Sigmoid colon (tissue), 7 donors: ENCODE measurements around the gene CUEDC1. TPM values are rescaled to one million over a fixed set of nuclear protein-coding genes. Genes with fewer than 3 reads are reported as not detected.

Source experiments
- DNase-seq: peaks from one replicate; pipeline ENCODE4 v3.0.0-alpha.2; 2019
- H3K27ac ChIP-seq, 4 donors: fragments of 200-600 bp; sonication (generic); one replicate each; pipeline ENCODE4 v1.5.1; 2016 to 2019; ENCODE audit warnings: mild to moderate bottlenecking in 1 of 4
- H3K27me3 ChIP-seq, 3 donors: fragments of 200-600 bp; sonication (generic); one replicate each; pipeline ENCODE4 v1.5.1; 2019; ENCODE audit warnings: mild to moderate bottlenecking in 1 of 3
- H3K36me3 ChIP-seq, 4 donors: fragments of 200-600 bp; sonication (generic); one replicate each; pipeline ENCODE4 v1.5.1; 2016 to 2019
- H3K4me1 ChIP-seq, 4 donors: fragments of 200-600 bp; sonication (generic); one replicate each; pipeline ENCODE4 v1.5.1; 2017 to 2019
- H3K4me3 ChIP-seq, 4 donors: fragments of 200-600 bp; sonication (generic); one replicate each; pipeline ENCODE4 v1.5.1; 2017 to 2019; ENCODE audit warnings: mild to moderate bottlenecking in 2 of 4, moderate library complexity in 1 of 4
- H3K9me3 ChIP-seq, 4 donors: fragments of 200-600 bp in 3 of 4; sonication (generic) in 3 of 4; one replicate each; pipeline versions ENCODE4 v1.5.1 to v1.6.1; 2013 to 2019
- CTCF ChIP-seq, 4 experiments: fragments of 450-650 bp in 3 of 4; fragments of 200-600 bp in 1 of 4; IDR thresholded peaks; one replicate each; pipeline ENCODE4 v1.5.1; 2016 to 2019; ENCODE audit warnings: antibody characterized with exemption in 4 of 4, mild to moderate bottlenecking in 3 of 4, moderate library complexity in 2 of 4
- EP300 ChIP-seq, 4 donors: sonication (generic); formaldehyde crosslinking; IDR thresholded peaks; one replicate each; pipeline ENCODE4 v1.6.1; 2017; ENCODE audit warnings: antibody characterized with exemption in 4 of 4
- POLR2A ChIP-seq, 2 donors: fragments of 450-650 bp; IDR thresholded peaks; one replicate each; pipeline ENCODE4 v1.6.1; 2016; ENCODE audit warnings: antibody characterized with exemption in 2 of 2, mild to moderate bottlenecking in 2 of 2, moderate library complexity in 2 of 2
- POLR2AphosphoS5 ChIP-seq, 4 donors: sonication (generic); formaldehyde crosslinking; IDR thresholded peaks; one replicate each; pipeline ENCODE4 v1.6.1; 2017; ENCODE audit warnings: antibody characterized with exemption in 4 of 4
- WGBS, 2 donors: extraction: QIAGEN DNeasy Blood & Tissue Kit; methylation state at CpG; one replicate each; pipeline ENCODE4 v1.1.7; 2013; 5-methylcytosine and 5-hydroxymethylcytosine counted together
- intact Hi-C: fragments of 100-400 bp; cut with DNase I; formaldehyde crosslinking; loops from one replicate; pipeline ENCODE4 v1.15.1; 2023
- polyA plus RNA-seq, 3 donors: library from polyadenylated mRNA; stranded (reverse); fragments of 200-250 nt; gene quantifications; one replicate each; pipeline ENCODE4 v1.2.3, GENCODE V29; 2013
- total RNA-seq, 4 donors: library from RNA; depleted of rRNA; stranded (reverse); fragments of >200 nt; gene quantifications; one replicate each; pipeline ENCODE4 v1.1.0, GENCODE V29; 2016
- donor health status: healthy with polysubstance abuse.
- donor health status: Bipolar disorder and iron deficiency.
- donor health status: healthy.

Gene CUEDC1
- total and polyA plus RNA-seq, 7 donors = 3.0 to 64.0 (median 29.5) TPM

DNA sequence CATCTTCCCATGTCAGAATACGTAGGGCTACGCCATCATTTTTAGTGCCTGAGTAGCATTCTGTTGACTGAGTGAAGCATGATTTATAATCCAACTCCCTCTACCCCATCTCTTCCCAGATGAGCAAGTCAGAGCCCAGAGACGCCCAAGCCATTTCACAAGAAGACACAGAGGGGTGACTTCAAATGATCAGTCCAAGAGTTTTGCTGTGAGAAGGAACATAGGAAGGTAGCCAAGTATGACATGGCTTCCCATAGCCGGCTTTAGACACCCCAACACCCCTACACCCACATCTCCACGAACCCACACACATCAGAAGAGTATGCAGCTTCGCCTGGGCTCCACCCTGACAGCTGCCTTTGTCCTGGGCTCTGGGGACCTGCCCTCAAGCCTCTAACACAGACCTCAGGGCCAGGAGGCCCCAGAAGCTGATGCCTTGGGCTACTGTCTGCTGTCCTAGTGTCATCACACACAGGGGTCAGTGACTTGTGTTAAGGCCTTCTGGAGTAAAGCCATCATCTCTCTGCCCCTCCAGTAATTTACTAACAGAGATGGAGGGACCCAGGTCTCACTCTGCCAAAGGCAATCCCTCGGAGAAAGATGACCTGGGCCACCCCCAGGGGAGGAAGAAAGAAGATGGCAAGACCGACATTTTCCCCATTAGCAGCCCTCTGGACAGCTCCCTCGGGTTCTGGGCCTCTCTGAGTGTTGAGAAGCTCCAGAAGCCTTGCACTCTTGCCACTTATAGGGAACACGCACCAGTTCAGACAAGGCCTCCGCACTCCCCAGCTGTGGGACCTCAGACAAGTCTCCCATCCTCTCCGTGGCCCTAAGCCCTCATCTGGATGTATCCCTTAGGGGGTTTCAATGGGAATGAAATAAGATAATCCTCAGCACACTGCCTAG lies 66.6 kb downstream of the CUEDC1 start:
- intact Hi-C loops = no loop called here
- Histone ChIP-seq H3K27me3 (no peaks in the 10 kb centered on the region), H3K36me3 (peaks cover 0 to 13% (median 9%) of the 10 kb centered on the region in 4 donors), H3K9me3 (no peaks in the 10 kb centered on the region), H3K27ac (peak overlapping the region; percentile 97 to 100 (median 98)), H3K4me3 (no peak overlapping the region), H3K4me1 (peaks cover 0 to 67% (median 65%) of the 10 kb centered on the region in 4 donors)
- no peak for TF ChIP-seq EP300 (IDR thresholded peaks at IDR 0.05)
- peak in 3 of 4 donors; percentile 29 to 59 (median 38) for TF ChIP-seq POLR2AphosphoS5 (IDR thresholded peaks at IDR 0.05)
- WGBS, 2 donors = 85 to 90% methylated on average over 12 of the region's 12 CpGs
- DNase-seq = peak; percentile 79

DNA sequence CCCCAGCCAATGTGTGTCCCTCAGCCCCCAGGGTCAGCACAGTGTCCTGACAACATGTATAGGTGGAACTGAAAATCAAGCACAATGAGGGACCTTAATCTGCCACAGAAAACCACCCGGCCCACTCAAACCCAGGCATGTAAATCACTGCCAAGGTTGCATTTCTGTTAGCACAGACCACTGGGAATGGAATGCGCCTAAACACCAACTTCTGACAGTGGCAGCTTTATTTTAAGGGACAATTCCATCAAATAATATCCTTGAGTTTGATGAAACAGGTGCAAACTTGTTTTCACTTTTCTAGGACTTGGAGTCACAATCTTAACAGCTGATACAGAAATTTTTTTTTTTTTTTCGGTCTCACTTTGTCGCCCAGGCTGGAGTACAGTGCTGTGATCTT lies 68.1 kb downstream of the CUEDC1 start:
- Histone ChIP-seq H3K4me3 (no peak overlapping the region), H3K36me3 (peaks cover 0 to 19% (median 9%) of the 10 kb centered on the region in 4 donors), H3K9me3 (no peaks in the 10 kb centered on the region), H3K27me3 (no peaks in the 10 kb centered on the region), H3K4me1 (peaks cover 0 to 60% (median 54%) of the 10 kb centered on the region in 4 donors), H3K27ac (peak overlapping the region; percentile 11 to 100 (median 98))
- TF ChIP-seq POLR2A (IDR thresholded peaks at IDR 0.05) = no peak
- no peak for TF ChIP-seq EP300 (IDR thresholded peaks at IDR 0.05)
- TF ChIP-seq CTCF (IDR thresholded peaks at IDR 0.05) = no peak
- no peak for TF ChIP-seq POLR2AphosphoS5 (IDR thresholded peaks at IDR 0.05)
- WGBS, 2 donors = 89 to 95% methylated on average over 4 of the region's 4 CpGs
- intact Hi-C loops = no loop called here
- DNase-seq = no peak

- Histone ChIP-seq H3K9me3 (no peaks in the 10 kb centered on the region), H3K4me3 (no peak overlapping the region), H3K36me3 (peaks cover 0 to 19% (median 9%) of the 10 kb centered on the region in 4 donors), H3K27ac (peak overlapping the region; percentile 6 to 100 (median 57)), H3K27me3 (no peaks in the 10 kb centered on the region), H3K4me1 (peaks cover 0 to 60% (median 54%) of the 10 kb centered on the region in 4 donors)
- TF ChIP-seq POLR2A (IDR thresholded peaks at IDR 0.05) (no peak), POLR2AphosphoS5 (IDR thresholded peaks at IDR 0.05) (no peak), EP300 (IDR thresholded peaks at IDR 0.05) (no peak), CTCF (IDR thresholded peaks at IDR 0.05) (no peak)
- intact Hi-C loops = no loop called here
- DNase-seq = no peak
- WGBS, 2 donors = 89 to 94% methylated on average over 4 of the region's 4 CpGs
These were observed 69.2 kb downstream of the CUEDC1 start for GRCh38 chr17:57886020-57886419.

- H3K27ac ChIP-seq = peak overlapping the region; percentile 17 to 100 (median 72)
- 94% methylated on average over 67 of the region's 67 CpGs for WGBS, 2 donors
- intact Hi-C loops = no loop called here
These were observed 69.9 kb downstream of the CUEDC1 start for GRCh38 chr17:57885148-57885915.

More at GRCh38 chr17:57885148-57885915, 69.9 kb downstream of the CUEDC1 start:
- DNase-seq = no peak
- TF ChIP-seq EP300 (IDR thresholded peaks at IDR 0.05) (no peak), POLR2A (IDR thresholded peaks at IDR 0.05) (no peak), CTCF (IDR thresholded peaks at IDR 0.05) (no peak), POLR2AphosphoS5 (IDR thresholded peaks at IDR 0.05) (no peak)
- Histone ChIP-seq H3K4me1 (peaks cover 0 to 60% (median 54%) of the 10 kb centered on the region in 4 donors), H3K9me3 (no peaks in the 10 kb centered on the region), H3K27me3 (no peaks in the 10 kb centered on the region), H3K36me3 (peaks cover 0 to 19% (median 9%) of the 10 kb centered on the region in 4 donors), H3K4me3 (no peak overlapping the region)
